Measurements from ENCODE around the gene CRACR2B.

DNA sequence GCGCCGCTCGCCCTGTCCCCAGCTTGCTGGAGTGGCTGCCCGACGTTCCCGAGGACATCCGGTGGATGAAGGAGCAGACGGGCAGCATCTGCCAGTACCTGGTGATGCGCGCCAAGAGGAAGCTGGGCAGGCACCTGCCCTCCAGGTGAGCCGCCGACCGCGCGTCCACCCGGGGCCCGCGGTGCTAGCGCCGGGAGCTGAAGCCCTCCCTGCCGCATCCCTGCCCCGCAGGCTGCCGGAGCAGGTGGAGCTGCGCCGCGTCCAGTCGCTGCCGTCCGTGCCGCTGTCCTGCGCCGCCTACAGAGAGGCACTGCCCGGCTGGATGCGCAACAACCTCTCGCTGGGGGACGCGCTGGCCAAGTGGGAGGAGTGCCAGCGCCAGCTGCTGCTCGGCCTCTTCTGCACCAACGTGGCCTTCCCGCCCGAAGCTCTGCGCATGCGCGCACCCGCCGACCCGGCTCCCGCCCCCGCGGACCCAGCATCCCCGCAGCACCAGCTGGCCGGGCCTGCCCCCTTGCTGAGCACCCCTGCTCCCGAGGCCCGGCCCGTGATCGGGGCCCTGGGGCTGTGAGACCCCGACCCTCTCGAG lies 3.3 kb upstream of the CRACR2B start:
- TF ChIP-seq, protein P1, sequence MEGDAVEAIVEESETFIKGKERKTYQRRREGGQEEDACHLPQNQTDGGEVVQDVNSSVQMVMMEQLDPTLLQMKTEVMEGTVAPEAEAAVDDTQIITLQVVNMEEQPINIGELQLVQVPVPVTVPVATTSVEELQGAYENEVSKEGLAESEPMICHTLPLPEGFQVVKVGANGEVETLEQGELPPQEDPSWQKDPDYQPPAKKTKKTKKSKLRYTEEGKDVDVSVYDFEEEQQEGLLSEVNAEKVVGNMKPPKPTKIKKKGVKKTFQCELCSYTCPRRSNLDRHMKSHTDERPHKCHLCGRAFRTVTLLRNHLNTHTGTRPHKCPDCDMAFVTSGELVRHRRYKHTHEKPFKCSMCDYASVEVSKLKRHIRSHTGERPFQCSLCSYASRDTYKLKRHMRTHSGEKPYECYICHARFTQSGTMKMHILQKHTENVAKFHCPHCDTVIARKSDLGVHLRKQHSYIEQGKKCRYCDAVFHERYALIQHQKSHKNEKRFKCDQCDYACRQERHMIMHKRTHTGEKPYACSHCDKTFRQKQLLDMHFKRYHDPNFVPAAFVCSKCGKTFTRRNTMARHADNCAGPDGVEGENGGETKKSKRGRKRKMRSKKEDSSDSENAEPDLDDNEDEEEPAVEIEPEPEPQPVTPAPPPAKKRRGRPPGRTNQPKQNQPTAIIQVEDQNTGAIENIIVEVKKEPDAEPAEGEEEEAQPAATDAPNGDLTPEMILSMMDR (IDR thresholded peaks at IDR 0.05), result no peak
- TF ChIP-seq POLR2A (IDR thresholded peaks at IDR 0.05), result no peak
